Measurements from ENCODE around the gene VSX1. TPM values are rescaled to one million over a fixed set of nuclear protein-coding genes. Genes with fewer than 3 reads are reported as not detected.

Gene VSX1
- total RNA-seq, 1 experiment from 2014 or later = not detected

- no peak for DNase-seq (ENCODE audit: unreplicated experiment)
- H3K27me3 Mint-ChIP-seq (ENCODE audit: insufficient read depth, unreplicated experiment) = peaks cover 51% of the 10 kb centered on the region
- intact Hi-C loops (cut with micrococcal nuclease) = loop anchor here (10.0 kb wide), 1 partner anchor 184 kb away; the partner anchor contains the start of gene PYGB
- TF ChIP-seq CTCF (IDR thresholded peaks at IDR 0.05; ENCODE audit: unreplicated experiment) = no peak
- BruUV-seq (replicated peaks) = no TSS peak
- H3K4me1 Mint-ChIP-seq (ENCODE audit: insufficient read depth, unreplicated experiment) = peaks cover 18% of the 10 kb centered on the region
- no peaks in the 10 kb centered on the region for H3K36me3 Mint-ChIP-seq (ENCODE audit: insufficient read depth, unreplicated experiment)
- POLR2A ChIA-PET = interaction anchor here (0.5 to 7.6 kb wide), 4 partner anchors 53 to 186 kb away, joined by 3 to 144 read pairs (median 16); partner anchors contain the start of genes APMAP and PYGB
- no peak overlapping the region for H3K4me3 Mint-ChIP-seq (ENCODE audit: unreplicated experiment)
- CTCF ChIA-PET = interaction anchor here (0.6 to 9.6 kb wide), 4 partner anchors 42 to 118 kb away, joined by 3 to 500 read pairs (median 4); no protein-coding TSS in a partner anchor
- H3K27ac Mint-ChIP-seq (ENCODE audit: low read depth, unreplicated experiment) = no peak overlapping the region
- H3K9me3 Mint-ChIP-seq (ENCODE audit: unreplicated experiment) = no peaks in the 10 kb centered on the region
Measured at GRCh38 chr20:25061103-25061799, 20.7 kb downstream of the VSX1 start.

GRCh38 chr20:25059866-25060465, 22.0 kb downstream of the VSX1 start:
- intact Hi-C loops (cut with micrococcal nuclease) = loop anchor here (10.0 kb wide), 1 partner anchor 185 kb away; the partner anchor contains the start of gene PYGB
- Mint-ChIP-seq H3K27me3 (ENCODE audit: insufficient read depth, unreplicated experiment) (peaks cover 51% of the 10 kb centered on the region), H3K36me3 (ENCODE audit: insufficient read depth, unreplicated experiment) (no peaks in the 10 kb centered on the region), H3K27ac (ENCODE audit: low read depth, unreplicated experiment) (no peak overlapping the region), H3K9me3 (ENCODE audit: unreplicated experiment) (no peaks in the 10 kb centered on the region), H3K4me1 (ENCODE audit: insufficient read depth, unreplicated experiment) (peaks cover 11% of the 10 kb centered on the region), H3K4me3 (ENCODE audit: unreplicated experiment) (no peak overlapping the region)
- DNase-seq (ENCODE audit: unreplicated experiment) = no peak
- TF ChIP-seq CTCF (IDR thresholded peaks at IDR 0.05; ENCODE audit: unreplicated experiment) = no peak
- ChIA-PET CTCF (interaction anchor here (0.6 to 9.6 kb wide), 10 partner anchors 11 to 481 kb away, joined by 3 to 500 read pairs (median 3); no protein-coding TSS in a partner anchor), POLR2A (interaction anchor here (0.9 to 7.6 kb wide), 3 partner anchors 48 to 66 kb away, joined by 4 to 144 read pairs (median 23); partner anchors contain the start of gene APMAP)
- BruUV-seq (replicated peaks) = no TSS peak

- H3K4me1 Mint-ChIP-seq (ENCODE audit: insufficient read depth, unreplicated experiment) = peaks cover 14% of the 10 kb centered on the region
- H3K27ac Mint-ChIP-seq (ENCODE audit: low read depth, unreplicated experiment) = no peak overlapping the region
- no peak overlapping the region for H3K4me3 Mint-ChIP-seq (ENCODE audit: unreplicated experiment)
- TF ChIP-seq CTCF (IDR thresholded peaks at IDR 0.05; ENCODE audit: unreplicated experiment) = no peak
- intact Hi-C loops (cut with micrococcal nuclease) = no loop called here
- POLR2A ChIA-PET = interaction anchor here (0.8 to 7.6 kb wide), 7 partner anchors 10 to 192 kb away, joined by 3 to 144 read pairs (median 5); partner anchors contain the start of gene APMAP
- CTCF ChIA-PET = interaction anchor here (0.6 to 9.6 kb wide), 8 partner anchors 12 to 482 kb away, joined by 3 to 500 read pairs (median 4); no protein-coding TSS in a partner anchor
- peaks cover 43% of the 10 kb centered on the region for H3K27me3 Mint-ChIP-seq (ENCODE audit: insufficient read depth, unreplicated experiment)
- BruUV-seq (replicated peaks) = no TSS peak
- no peak for DNase-seq (ENCODE audit: unreplicated experiment)
- H3K9me3 Mint-ChIP-seq (ENCODE audit: unreplicated experiment) = no peaks in the 10 kb centered on the region
- H3K36me3 Mint-ChIP-seq (ENCODE audit: insufficient read depth, unreplicated experiment) = no peaks in the 10 kb centered on the region
Measured at GRCh38 chr20:25058847-25059810, 22.8 kb downstream of the VSX1 start.
